Measurements from ENCODE around the gene SPNS3. TPM values are rescaled to one million over a fixed set of nuclear protein-coding genes. Genes with fewer than 3 reads are reported as not detected.

SPNS3 gene
- total RNA-seq, result not detected in 2 replicates

GRCh38 chr17:4433515-4434031 is at the start of gene SPNS3:
SPNS3 (plus strand) TSS chr17:4433940; CDS start chr17:4433968, 28 bp downstream.

GRCh38 chr17:4498461-4499397 is 65.0 kb downstream of the SPNS3 start, which contains the start of gene SPNS2:
SPNS2 (plus strand) TSS chr17:4498881; CDS start chr17:4499048, 167 bp downstream.

Other genes with a start within 250 kb of the SPNS3 start
- gene ANKFY1, start 170.0 kb upstream of the SPNS3 start, total RNA-seq, result 50.2 and 71.6 TPM in 2 replicates
- gene UBE2G1, start 67.3 kb upstream of the SPNS3 start, total RNA-seq, result 28.2 and 38.8 TPM in 2 replicates
- 0.37 and 0.89 TPM in 2 replicates for gene SPNS2, start 64.9 kb downstream of the SPNS3 start, total RNA-seq
- 50.8 and 86.9 TPM in 2 replicates for gene MYBBP1A, start 121.4 kb downstream of the SPNS3 start, total RNA-seq
- gene GGT6, start 126.6 kb downstream of the SPNS3 start, total RNA-seq, result not detected in 2 replicates
- under 0.01 TPM in 1 of 2 replicates, not detected in the other for gene SMTNL2, start 150.6 kb downstream of the SPNS3 start, total RNA-seq
- not detected in 2 replicates for gene ALOX15, start 207.7 kb downstream of the SPNS3 start, total RNA-seq